Body of pancreas (tissue), 4 donors: ENCODE data around the gene AKR1C4.

ENCODE experiments used
- CTCF ChIP-seq, 7 experiments: fragments of 450-650 bp in 4 of 7; fragments of 200-600 bp in 3 of 7; sonication (generic) in 3 of 7; IDR thresholded peaks; one replicate each; pipeline ENCODE4 v1.5.1; 2016 to 2019; ENCODE audit warnings: antibody characterized with exemption in 7 of 7
- POLR2A ChIP-seq, 3 donors: fragments of 450-650 bp; IDR thresholded peaks; one replicate each; pipeline ENCODE4 v1.6.1; 2016; ENCODE audit warnings: antibody characterized with exemption in 3 of 3, mild to moderate bottlenecking in 2 of 3

- TF ChIP-seq CTCF (IDR thresholded peaks at IDR 0.05) (no peak), POLR2A (IDR thresholded peaks at IDR 0.05) (no peak)
Observed at GRCh38 chr10:5254488-5254887, 57.9 kb downstream of the AKR1C4 start.
